HTR-8/SVneo (cell line): ENCODE data around the gene AHCTF1.
A peak's percentile ranks its signal among the peaks of the same experiment; 100 is the strongest.

Source experiments
- DNase-seq: peaks from one replicate; pipeline ENCODE4 v3.0.0; 2011; ENCODE audit warnings: low spot score, mixed read lengths; ENCODE audit not compliant: insufficient read length
- FAIRE-seq: peaks from 2 replicates; lab custom pipeline; 2011; peaks lifted over from hg19 to GRCh38; lab: Jason Lieb, UNC

The AHCTF1 gene

GRCh38 chr1:246931549-246932365 is at the start of gene AHCTF1:
TSS of gene AHCTF1 (minus strand) at chr1:246931948. CDS start at chr1:246918370, 13,578 bp downstream.
- peak; percentile 75 for FAIRE-seq
- peak; percentile 98 for DNase-seq

- DNase-seq (no peak), FAIRE-seq (no peak)
Observed at GRCh38 chr1:246978785-246979184, 47.0 kb upstream of the AHCTF1 start.

- FAIRE-seq, result no peak
Observed at GRCh38 chr1:246978281-246978680, 46.5 kb upstream of the AHCTF1 start.

GRCh38 chr1:246971969-246972368 is 40.2 kb upstream of the AHCTF1 start:
- DNase-seq (no peak), FAIRE-seq (no peak)

More at GRCh38 chr1:246978281-246978680, 46.5 kb upstream of the AHCTF1 start:
- DNase-seq, result no peak

GRCh38 chr1:246971090-246971721 is 39.5 kb upstream of the AHCTF1 start:
- no peak for DNase-seq
- FAIRE-seq, result no peak

GRCh38 chr1:246969621-246970020 is 37.9 kb upstream of the AHCTF1 start:
- DNase-seq (no peak), FAIRE-seq (no peak)

- FAIRE-seq (no peak), DNase-seq (no peak)
Observed at GRCh38 chr1:246966502-246966901, 34.8 kb upstream of the AHCTF1 start.

GRCh38 chr1:246959944-246960693 is 28.4 kb upstream of the AHCTF1 start:
- DNase-seq (no peak), FAIRE-seq (no peak)

- DNase-seq (no peak), FAIRE-seq (no peak)
Observed at GRCh38 chr1:246954126-246954525, 22.4 kb upstream of the AHCTF1 start.

GRCh38 chr1:246951413-246951812 is 19.7 kb upstream of the AHCTF1 start:
- no peak for DNase-seq

GRCh38 chr1:246949956-246950355 is 18.2 kb upstream of the AHCTF1 start:
- FAIRE-seq (no peak), DNase-seq (no peak)

More at GRCh38 chr1:246951413-246951812, 19.7 kb upstream of the AHCTF1 start:
- no peak for FAIRE-seq

GRCh38 chr1:246947255-246947654 is 15.5 kb upstream of the AHCTF1 start:
- DNase-seq (no peak), FAIRE-seq (no peak)

- no peak for FAIRE-seq
- DNase-seq, result no peak
Observed at GRCh38 chr1:246946366-246946765, 14.6 kb upstream of the AHCTF1 start.

GRCh38 chr1:246934765-246935164 is 3.0 kb upstream of the AHCTF1 start:
- DNase-seq (no peak), FAIRE-seq (no peak)

GRCh38 chr1:246933893-246934292 is 2.1 kb upstream of the AHCTF1 start:
- no peak for FAIRE-seq
- DNase-seq, result no peak

- FAIRE-seq (no peak), DNase-seq (no peak)
Observed at GRCh38 chr1:246932366-246932700, 585 bp upstream of the AHCTF1 start.

- DNase-seq (peak; percentile 54), FAIRE-seq (no peak)
Observed at GRCh38 chr1:246930830-246931548, 759 bp downstream of the AHCTF1 start.

- FAIRE-seq (no peak), DNase-seq (no peak)
Observed at GRCh38 chr1:246925997-246926626, 5.6 kb downstream of the AHCTF1 start.

- DNase-seq (no peak), FAIRE-seq (no peak)
Observed at GRCh38 chr1:246923900-246924299, 7.8 kb downstream of the AHCTF1 start.

- DNase-seq (no peak), FAIRE-seq (no peak)
Observed at GRCh38 chr1:246923482-246923881, 8.3 kb downstream of the AHCTF1 start.
